HG03354 (cell line): ENCODE results near the gene CALCOCO1.

Source experiments
- ATAC-seq: cut with Tn5 transposase; IDR thresholded peaks from one replicate; pipeline ENCODE4 v1.9.1; 2021; ENCODE audit warnings: mild to moderate bottlenecking; ENCODE audit not compliant: unreplicated experiment, poor library complexity, severe bottlenecking

Gene CALCOCO1

DNA sequence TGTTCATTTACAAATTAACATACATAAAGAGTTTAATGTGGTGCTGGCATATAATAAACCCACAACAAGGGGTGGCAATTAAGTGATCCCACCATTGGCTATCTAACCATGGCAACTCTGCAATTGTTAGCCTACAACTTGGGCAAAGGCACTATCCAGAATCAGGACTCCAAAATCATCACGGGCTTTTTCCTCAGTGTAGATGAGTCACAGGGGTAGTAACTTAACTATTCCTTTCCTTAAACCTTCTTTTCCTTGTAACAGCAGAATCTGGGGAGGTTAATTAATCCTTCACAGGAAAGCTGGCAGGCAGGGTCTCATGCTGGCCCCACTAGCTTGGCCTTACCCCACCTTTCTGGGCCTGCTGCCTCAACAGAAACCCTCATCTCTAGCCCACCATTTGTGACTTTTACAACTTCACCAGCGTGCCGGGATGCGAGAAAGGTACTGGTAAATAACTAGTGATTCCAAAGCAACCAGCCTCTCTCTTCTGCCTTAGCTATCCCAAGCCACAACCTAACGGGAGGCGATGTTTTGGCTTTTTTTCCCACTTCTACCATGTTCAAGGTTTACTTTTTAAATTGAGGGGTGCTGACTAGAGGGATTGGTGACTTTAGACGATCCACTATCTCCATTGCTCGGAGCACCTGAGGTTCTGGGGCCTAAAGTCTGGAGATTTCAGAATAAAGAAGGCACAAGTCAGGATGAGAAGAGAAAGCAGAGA is 52.1 kb downstream of the CALCOCO1 start:
- ATAC-seq, result no peak

DNA sequence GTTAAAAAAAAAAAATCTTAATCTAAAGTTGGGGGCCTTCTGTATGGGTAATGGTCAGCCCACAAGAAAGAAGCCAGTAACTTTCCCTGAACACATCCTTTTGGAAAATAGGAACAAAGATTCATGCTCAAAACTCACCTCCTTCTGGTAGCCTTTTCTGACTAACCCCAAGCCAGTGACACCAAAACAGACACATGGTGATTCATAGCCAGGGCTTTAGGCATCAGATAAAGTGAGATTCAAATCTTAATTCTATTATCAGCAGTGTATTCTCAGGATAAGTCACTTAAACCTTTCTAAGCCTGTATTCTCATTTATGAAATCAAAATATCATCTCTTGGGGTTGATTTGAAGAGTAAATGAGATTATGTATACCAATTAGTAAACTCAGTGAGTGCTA is 56.3 kb downstream of the CALCOCO1 start:
- ATAC-seq, result no peak

GRCh38 chr12:53670308-53670707 is 56.9 kb downstream of the CALCOCO1 start:
- ATAC-seq, result no peak

GRCh38 chr12:53667080-53667479 is 60.2 kb downstream of the CALCOCO1 start:
- ATAC-seq, result no peak

DNA sequence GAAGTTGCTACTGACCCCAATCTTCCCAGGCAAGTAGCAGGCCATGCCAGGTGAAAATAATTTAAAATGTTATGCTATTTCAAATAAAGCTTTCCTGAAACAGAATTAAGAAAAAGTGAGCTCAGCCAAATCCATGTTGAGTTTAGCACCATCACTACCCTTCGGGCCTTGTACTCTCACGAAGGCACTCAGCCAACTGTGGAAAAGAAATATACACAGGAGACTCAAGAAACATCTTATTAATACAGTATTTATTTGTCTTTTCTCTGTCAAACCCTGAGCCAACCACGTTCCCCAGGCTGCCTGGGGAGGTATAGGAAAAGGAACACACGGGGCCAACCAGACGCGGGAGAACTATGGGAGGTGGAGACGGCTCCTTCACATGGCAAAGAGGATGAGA is 62.3 kb downstream of the CALCOCO1 start:
- no peak for ATAC-seq

DNA sequence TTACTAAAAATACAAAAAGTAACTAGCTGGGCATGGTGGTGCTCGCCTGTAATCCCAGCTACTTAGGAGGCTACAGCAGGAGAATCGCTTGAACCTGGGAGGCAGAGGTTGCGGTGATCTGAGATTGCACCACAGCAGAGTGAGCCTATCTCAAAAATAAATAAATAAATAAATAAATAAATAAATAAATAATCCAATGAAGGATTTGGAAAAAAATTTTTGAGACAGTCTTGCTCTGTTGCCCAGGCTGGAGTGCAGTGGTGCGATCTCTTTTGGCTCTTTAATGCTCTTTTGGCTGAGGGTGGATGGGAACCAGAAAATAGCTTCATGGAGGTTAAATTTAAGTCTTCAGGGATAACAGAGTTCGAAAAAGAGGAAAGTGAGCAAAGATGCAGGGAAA is 63.1 kb downstream of the CALCOCO1 start:
- ATAC-seq, result no peak

- ATAC-seq, result no peak
Measured at GRCh38 chr12:53660041-53660440, 67.2 kb downstream of the CALCOCO1 start.

- ATAC-seq, result peak; percentile 53
Measured at GRCh38 chr12:53659571-53659981, 67.7 kb downstream of the CALCOCO1 start.

GRCh38 chr12:53659011-53659551 is 68.2 kb downstream of the CALCOCO1 start:
- no peak for ATAC-seq
